Tibial nerve (tissue), 4 donors: ENCODE measurements around the gene MYO18B. TPM values are rescaled to one million over a fixed set of nuclear protein-coding genes. Genes with fewer than 3 reads are reported as not detected.

Source experiments
- DNase-seq, 2 donors: peaks; one replicate each; pipeline ENCODE4 v3.0.0-alpha.2; 2019; ENCODE audit warnings: low spot score in 2 of 2
- H3K27ac ChIP-seq, 4 donors: fragments of 200-600 bp; sonication (generic) in 3 of 4; one replicate each; pipeline ENCODE4 v1.5.1; 2017 to 2019; ENCODE audit warnings: mild to moderate bottlenecking in 1 of 4
- H3K27me3 ChIP-seq, 2 donors: fragments of 200-600 bp; sonication (generic) in 1 of 2; one replicate each; pipeline versions ENCODE4 v1.5.1 to v1.6.0; 2017 to 2019
- H3K36me3 ChIP-seq, 3 donors: fragments of 200-600 bp; sonication (generic); one replicate each; pipeline ENCODE4 v1.5.1; 2018 to 2019
- H3K4me1 ChIP-seq, 4 donors: fragments of 200-600 bp; sonication (generic) in 3 of 4; one replicate each; pipeline ENCODE4 v1.5.1; 2017 to 2019
- H3K4me3 ChIP-seq, 4 donors: fragments of 200-600 bp; sonication (generic) in 3 of 4; one replicate each; pipeline ENCODE4 v1.5.1; 2017 to 2019; ENCODE audit warnings: mild to moderate bottlenecking in 1 of 4, moderate library complexity in 1 of 4
- H3K9me3 ChIP-seq, 4 donors: fragments of 200-600 bp; sonication (generic) in 3 of 4; one replicate each; pipeline ENCODE4 v1.5.1; 2017 to 2019
- CTCF ChIP-seq, 5 experiments: fragments of 200-600 bp in 3 of 5; fragments of 450-650 bp in 2 of 5; sonication (generic) in 3 of 5; IDR thresholded peaks; one replicate each; pipeline ENCODE4 v1.5.1; 2016 to 2019; ENCODE audit warnings: antibody characterized with exemption in 5 of 5, mild to moderate bottlenecking in 3 of 5, moderate library complexity in 2 of 5
- EP300 ChIP-seq, 2 donors: sonication (generic); formaldehyde crosslinking; IDR thresholded peaks; one replicate each; pipeline ENCODE4 v1.6.1; 2017; ENCODE audit warnings: antibody characterized with exemption in 2 of 2, mild to moderate bottlenecking in 1 of 2
- POLR2A ChIP-seq, 2 donors: fragments of 450-650 bp; IDR thresholded peaks; one replicate each; pipeline ENCODE4 v1.6.1; 2017; ENCODE audit warnings: antibody characterized with exemption in 2 of 2, mild to moderate bottlenecking in 2 of 2, moderate library complexity in 2 of 2
- WGBS, 2 donors: methylation state at CpG; one replicate each; pipeline ENCODE4 v1.1.5; 2018; 5-methylcytosine and 5-hydroxymethylcytosine counted together
- total RNA-seq, 4 donors: library from RNA; depleted of rRNA; stranded (reverse); fragments of >200 nt; gene quantifications; one replicate each; pipeline ENCODE4 v1.1.0, GENCODE V29; 2016

MYO18B gene
- total RNA-seq, 4 donors from 2014 or later, result under 0.01 TPM; not detected in 2

GRCh38 chr22:25795478-25795877 is 53.5 kb downstream of the MYO18B start:
- Histone ChIP-seq H3K4me1 (no peaks in the 10 kb centered on the region), H3K27me3 (no peaks in the 10 kb centered on the region), H3K9me3 (no peaks in the 10 kb centered on the region), H3K36me3 (no peaks in the 10 kb centered on the region), H3K27ac (no peak overlapping the region), H3K4me3 (no peak overlapping the region)
- DNase-seq, result no peak
- WGBS, 2 donors, result 50 to 66% methylated on average over 5 of the region's 5 CpGs
- TF ChIP-seq POLR2A (IDR thresholded peaks at IDR 0.05) (no peak), EP300 (IDR thresholded peaks at IDR 0.05) (no peak), CTCF (IDR thresholded peaks at IDR 0.05) (no peak)

- Histone ChIP-seq H3K27ac (no peak overlapping the region), H3K4me3 (no peak overlapping the region), H3K36me3 (no peaks in the 10 kb centered on the region), H3K27me3 (no peaks in the 10 kb centered on the region), H3K4me1 (no peaks in the 10 kb centered on the region), H3K9me3 (no peaks in the 10 kb centered on the region)
- DNase-seq, result no peak
- TF ChIP-seq EP300 (IDR thresholded peaks at IDR 0.05) (no peak), CTCF (IDR thresholded peaks at IDR 0.05) (no peak), POLR2A (IDR thresholded peaks at IDR 0.05) (no peak)
- 46 to 47% methylated on average over 22 of the region's 22 CpGs for WGBS, 2 donors
Observed at GRCh38 chr22:25797498-25798290, 55.7 kb downstream of the MYO18B start.

GRCh38 chr22:25800766-25801165 is 58.8 kb downstream of the MYO18B start:
- no peaks in the 10 kb centered on the region for H3K27me3 ChIP-seq
- WGBS, 2 donors, result 53 to 63% methylated on average over 5 of the region's 5 CpGs

GRCh38 chr22:25802018-25802417 is 60.0 kb downstream of the MYO18B start:
- 61 to 62% methylated on average over 2 of the region's 2 CpGs for WGBS, 2 donors
- H3K9me3 ChIP-seq, result peaks cover 0 to 11% (median 0%) of the 10 kb centered on the region in 4 donors
- no peaks in the 10 kb centered on the region for H3K36me3 ChIP-seq
- no peak for TF ChIP-seq POLR2A (IDR thresholded peaks at IDR 0.05)
- TF ChIP-seq CTCF (IDR thresholded peaks at IDR 0.05), result no peak
- no peak for TF ChIP-seq EP300 (IDR thresholded peaks at IDR 0.05)
- H3K27ac ChIP-seq, result no peak overlapping the region
- no peak for DNase-seq
- no peaks in the 10 kb centered on the region for H3K27me3 ChIP-seq
- no peak overlapping the region for H3K4me3 ChIP-seq
- H3K4me1 ChIP-seq, result no peaks in the 10 kb centered on the region

More at GRCh38 chr22:25800766-25801165, 58.8 kb downstream of the MYO18B start:
- H3K36me3 ChIP-seq, result no peaks in the 10 kb centered on the region
- no peak overlapping the region for H3K4me3 ChIP-seq
- no peak overlapping the region for H3K27ac ChIP-seq
- peaks cover 0 to 3% (median 0%) of the 10 kb centered on the region in 4 donors for H3K9me3 ChIP-seq
- H3K4me1 ChIP-seq, result no peaks in the 10 kb centered on the region
- TF ChIP-seq EP300 (IDR thresholded peaks at IDR 0.05) (no peak), CTCF (IDR thresholded peaks at IDR 0.05) (no peak), POLR2A (IDR thresholded peaks at IDR 0.05) (no peak)
- no peak for DNase-seq

GRCh38 chr22:25804676-25805075 is 62.7 kb downstream of the MYO18B start:
- peaks cover 0 to 20% (median 1%) of the 10 kb centered on the region in 4 donors for H3K9me3 ChIP-seq
- DNase-seq, result no peak
- H3K27me3 ChIP-seq, result no peaks in the 10 kb centered on the region
- no peak overlapping the region for H3K4me3 ChIP-seq
- H3K36me3 ChIP-seq, result no peaks in the 10 kb centered on the region
- no peaks in the 10 kb centered on the region for H3K4me1 ChIP-seq
- no peak for TF ChIP-seq POLR2A (IDR thresholded peaks at IDR 0.05)
- TF ChIP-seq EP300 (IDR thresholded peaks at IDR 0.05), result no peak
- TF ChIP-seq CTCF (IDR thresholded peaks at IDR 0.05), result no peak
- no peak overlapping the region for H3K27ac ChIP-seq
- WGBS, 2 donors, result 88 to 91% methylated on average over 6 of the region's 6 CpGs
